ENCODE data around the gene HHAT. TPM values are rescaled to one million over a fixed set of nuclear protein-coding genes. Genes with fewer than 3 reads are reported as not detected.

The HHAT gene
- total and polyA plus RNA-seq, 2 of the 13 experiments (the other 11 are each of a cell fraction or from before 2014, with no cell fraction given): 2.6 to 4.9 TPM

GRCh38 chr1:210650403-210650802 lies 321.7 kb downstream of the HHAT start:
- intact Hi-C loops (cut with micrococcal nuclease; ENCODE audit: unreplicated experiment) (no loop called here), in situ Hi-C loops (cut with HindIII; ENCODE audit: extremely low pct_ligation_motif_present, low pct_unique_long_range_greater_than_20kb) (no loop called here)
- H3K27ac ChIP-seq (ENCODE audit: extremely low read length, insufficient read depth, low read length): no peak overlapping the region
- WGBS (ENCODE audit: low lambda C conversion rate): 9% methylated on average over 2 of the region's 2 CpGs
- H2AFZ ChIP-seq (ENCODE audit: low read length): no peak overlapping the region
- no peak overlapping the region for H3K9ac ChIP-seq (ENCODE audit: insufficient read depth, low read depth, low read length)
- H3K4me1 ChIP-seq (ENCODE audit: insufficient read depth, low read length): peaks cover 33% of the 10 kb centered on the region
- H3K4me3 ChIP-seq (replicated peaks in 1 of 3; ENCODE audit: insufficient read depth in 1 of 3, low read depth in 2 of 3, low read length in 3 of 3): no peak overlapping the region
- no TSS peak for BruUV-seq (replicated peaks)
- H3K4me2 ChIP-seq (ENCODE audit: low read depth, low read length): no peak overlapping the region
- no peak for DNase-seq (ENCODE audit: low spot score)
- peaks cover 7% of the 10 kb centered on the region; the same call in 1 of the 2 replicates for H3K9me3 ChIP-seq (ENCODE audit: low read length)
- no peak for FAIRE-seq
- no peaks in the 10 kb centered on the region for H3K27me3 ChIP-seq (ENCODE audit: control insufficient read depth in 1 of 2, insufficient read depth in 2 of 2, low read length in 2 of 2)
- ATAC-seq: no peak
- H3K36me3 ChIP-seq (replicated peaks in 1 of 2; ENCODE audit: control insufficient read depth in 1 of 2, insufficient read depth in 2 of 2, low read length in 2 of 2): no peaks in the 10 kb centered on the region
- ChIA-PET POLR2A (no interaction called here), CTCF (ENCODE audit: low intra/inter-chr PET ratio, low total read pairs) (no interaction called here)
- no peaks in the 10 kb centered on the region for H3K79me2 ChIP-seq (ENCODE audit: insufficient read depth, low read length)
- H4K20me1 ChIP-seq (ENCODE audit: insufficient read depth, low read length): no peaks in the 10 kb centered on the region
- no peak for TF ChIP-seq DBP (CRISPR knock-in tag; IDR thresholded peaks at IDR 0.05; ENCODE audit: not compliant biosample characterization)
- TF ChIP-seq BHLHE40 (IDR thresholded peaks at IDR 0.05; ENCODE audit: low read length): no peak
- no peak for TF ChIP-seq TFAP4 (IDR thresholded peaks at IDR 0.05; ENCODE audit: borderline replicate concordance, low read depth)
- no peak for TF ChIP-seq TGIF2 (CRISPR knock-in tag; IDR thresholded peaks at IDR 0.05)
- TF ChIP-seq ZNF350 (CRISPR knock-in tag; IDR thresholded peaks at IDR 0.05; ENCODE audit: borderline replicate concordance, low read depth): no peak
- no peak for TF ChIP-seq HOXA7 (CRISPR knock-in tag; IDR thresholded peaks at IDR 0.05)
- TF ChIP-seq CSRNP1 (CRISPR knock-in tag; IDR thresholded peaks at IDR 0.05): no peak
- TF ChIP-seq RBFOX2 (IDR thresholded peaks at IDR 0.05; ENCODE audit: low read depth, low read length): no peak
- TF ChIP-seq PRPF4 (IDR thresholded peaks at IDR 0.05; ENCODE audit: low read depth, low read length, poor library complexity, severe bottlenecking): no peak
- TF ChIP-seq ZNF512B (CRISPR knock-in tag; IDR thresholded peaks at IDR 0.05; ENCODE audit: borderline replicate concordance): no peak
- TF ChIP-seq RXRB (CRISPR knock-in tag; IDR thresholded peaks at IDR 0.05; ENCODE audit: borderline replicate concordance): no peak
- TF ChIP-seq ZNF12 (CRISPR knock-in tag; IDR thresholded peaks at IDR 0.05): no peak
- TF ChIP-seq ZNF687 (CRISPR knock-in tag; IDR thresholded peaks at IDR 0.05): no peak
- no peak for TF ChIP-seq ZFYVE20 (CRISPR knock-in tag; IDR thresholded peaks at IDR 0.05; ENCODE audit: borderline replicate concordance, low read depth)
